Breast epithelium (tissue), 3 donors: Measurements from ENCODE around the gene IL21R.

Source experiments
- CTCF ChIP-seq, 3 donors: fragments of 450-650 bp; IDR thresholded peaks; one replicate each; pipeline ENCODE4 v1.5.1; 2016 to 2017; ENCODE audit warnings: antibody characterized with exemption in 3 of 3, mild to moderate bottlenecking in 3 of 3, moderate library complexity in 3 of 3
- POLR2A ChIP-seq: fragments of 450-650 bp; IDR thresholded peaks from one replicate; pipeline ENCODE4 v1.6.1; 2016; ENCODE audit warnings: antibody characterized with exemption, mild to moderate bottlenecking, moderate library complexity

GRCh38 chr16:27434141-27435051 is 32.4 kb downstream of the IL21R start:
- no peak for TF ChIP-seq CTCF (IDR thresholded peaks at IDR 0.05)
- no peak for TF ChIP-seq POLR2A
